22Rv1 (cell line): Measurements from ENCODE around the gene PCGF2.

Experiments used
- H3K27ac ChIP-seq: fragments of 450-650 bp; 2 replicates; pipeline ENCODE4 v1.5.1; 2017
- CTCF ChIP-seq: fragments of 450-650 bp; IDR thresholded peaks from 2 replicates; pipeline ENCODE4 v1.5.1; 2017; ENCODE audit warnings: mild to moderate bottlenecking
- ZFX ChIP-seq: fragments of 450-650 bp; IDR thresholded peaks from 2 replicates; pipeline ENCODE4 v1.6.1; 2017; ENCODE audit warnings: antibody characterized with exemption, borderline replicate concordance

The PCGF2 gene

GRCh38 chr17:38733982-38734973 is 13.9 kb downstream of the PCGF2 start:
- peak overlapping the region; percentile 95 for H3K27ac ChIP-seq
- no peak for TF ChIP-seq CTCF
- TF ChIP-seq ZFX = no peak

GRCh38 chr17:38733282-38733981 is 14.7 kb downstream of the PCGF2 start:
- H3K27ac ChIP-seq = peak overlapping the region; percentile 95
- TF ChIP-seq ZFX (no peak), CTCF (no peak)

GRCh38 chr17:38732376-38733281 is 15.5 kb downstream of the PCGF2 start:
- TF ChIP-seq ZFX (no peak), CTCF (no peak)
- H3K27ac ChIP-seq = peak overlapping the region; percentile 95

GRCh38 chr17:38731526-38732294 is 16.4 kb downstream of the PCGF2 start:
- H3K27ac ChIP-seq = peak overlapping the region; percentile 95
- TF ChIP-seq CTCF (no peak), ZFX (no peak)

- no peak for TF ChIP-seq ZFX
- no peak for TF ChIP-seq CTCF
- peak overlapping the region; percentile 95 for H3K27ac ChIP-seq
These were observed 17.4 kb downstream of the PCGF2 start for GRCh38 chr17:38730526-38731379.
